ENCODE data around the gene MUC15. TPM values are rescaled to one million over a fixed set of nuclear protein-coding genes. Genes with fewer than 3 reads are reported as not detected.

The MUC15 gene
- total RNA-seq, 1 experiment from 2014 or later = not detected

Other genes starting within 250 kb of the MUC15 start
- not detected in 2 replicates for gene ANO3, start 240.1 kb downstream of the MUC15 start, total RNA-seq (2014; rRNA removed; shearing (Covaris generic))
- not detected in 2 replicates for gene SLC5A12, start 149.8 kb upstream of the MUC15 start, total RNA-seq (2014; rRNA removed; shearing (Covaris generic))

Data from HT1080 (cell line).